Dendritic cell treated with granulocyte-macrophage colony-stimulating factor and Interleukin-4, amounts not matched to agents 40 ng/mL and 50 ng/mL, for 4 days (primary cell): ENCODE results near the gene TEC.
"Not testable (repeated sequence)": the region's sequence is repeated elsewhere in the genome, so short reads cannot be mapped to it uniquely, and the experiment has no call there.

Experiments
- H3K27ac Mint-ChIP-seq: one replicate; pipeline ENCODE4 v1.8.0; 2022; ENCODE audit warnings: mild to moderate bottlenecking, mixed read lengths
- H3K27me3 Mint-ChIP-seq: one replicate; pipeline ENCODE4 v1.8.0; 2022; ENCODE audit warnings: mild to moderate bottlenecking, mixed read lengths
- H3K36me3 Mint-ChIP-seq: one replicate; pipeline ENCODE4 v1.8.0; 2022; ENCODE audit warnings: low read depth, mixed read lengths
- H3K4me1 Mint-ChIP-seq: one replicate; pipeline ENCODE4 v1.8.0; 2022; ENCODE audit warnings: low read depth, mixed read lengths
- H3K4me3 Mint-ChIP-seq: one replicate; pipeline ENCODE4 v1.8.0; 2022; ENCODE audit warnings: mild to moderate bottlenecking, moderate library complexity, mixed read lengths
- H3K9me3 Mint-ChIP-seq: one replicate; pipeline ENCODE4 v1.8.0; 2022; ENCODE audit warnings: mixed read lengths
- intact Hi-C: fragments of 100-400 bp; cut with micrococcal nuclease; formaldehyde crosslinking; loops from one replicate; pipeline ENCODE4 v1.15.0; 2022

The TEC gene

GRCh38 chr4:48222491-48222890 lies 47.1 kb downstream of the TEC start:
- no peaks in the 10 kb centered on the region for H3K27me3 Mint-ChIP-seq
- H3K36me3 Mint-ChIP-seq: peaks cover 50% of the 10 kb centered on the region
- H3K27ac Mint-ChIP-seq: peak overlapping the region; percentile 22
- H3K9me3 Mint-ChIP-seq: peaks cover 16% of the 10 kb centered on the region
- H3K4me3 Mint-ChIP-seq: no peak overlapping the region
- intact Hi-C loops: no loop called here
- peaks cover 44% of the 10 kb centered on the region for H3K4me1 Mint-ChIP-seq

GRCh38 chr4:48219430-48219829 lies 50.2 kb downstream of the TEC start:
- intact Hi-C loops, H3K27ac Mint-ChIP-seq, H3K4me3 Mint-ChIP-seq, H3K27me3 Mint-ChIP-seq: not testable (repeated sequence)
- H3K4me1 Mint-ChIP-seq: peaks cover 30% of the 10 kb centered on the region
- H3K9me3 Mint-ChIP-seq: peaks cover 16% of the 10 kb centered on the region
- peaks cover 37% of the 10 kb centered on the region for H3K36me3 Mint-ChIP-seq

GRCh38 chr4:48216563-48216962 lies 53.1 kb downstream of the TEC start:
- Mint-ChIP-seq H3K9me3 (peaks cover 14% of the 10 kb centered on the region), H3K36me3 (peaks cover 29% of the 10 kb centered on the region), H3K27ac (no peak overlapping the region), H3K4me1 (peaks cover 33% of the 10 kb centered on the region), H3K4me3 (no peak overlapping the region), H3K27me3 (no peaks in the 10 kb centered on the region)
- intact Hi-C loops: no loop called here

DNA sequence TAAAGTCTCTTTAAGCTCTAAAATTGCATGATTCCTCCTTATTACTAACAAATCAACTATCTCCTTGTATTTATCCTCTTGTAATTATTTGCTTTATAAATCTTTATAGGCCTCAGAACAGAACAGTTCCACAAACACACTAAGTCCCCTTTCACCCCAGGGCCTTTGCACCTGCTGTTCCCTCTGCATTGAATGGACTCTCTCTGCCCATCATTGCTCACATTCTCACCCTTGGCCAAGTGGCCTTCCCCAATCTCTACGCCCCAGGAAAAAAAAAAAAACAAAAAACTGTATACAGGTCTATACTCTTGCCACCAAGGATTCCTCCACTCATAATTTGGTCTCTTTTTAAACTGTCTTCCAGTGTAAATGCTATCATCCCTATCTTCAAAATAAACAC lies 53.7 kb downstream of the TEC start:
- Mint-ChIP-seq H3K36me3 (peaks cover 24% of the 10 kb centered on the region), H3K9me3 (peaks cover 8% of the 10 kb centered on the region), H3K27ac (no peak overlapping the region), H3K4me3 (no peak overlapping the region), H3K27me3 (no peaks in the 10 kb centered on the region), H3K4me1 (peaks cover 33% of the 10 kb centered on the region)
- intact Hi-C loops: no loop called here

GRCh38 chr4:48212165-48212564 lies 57.5 kb downstream of the TEC start:
- Mint-ChIP-seq H3K4me1 (peaks cover 44% of the 10 kb centered on the region), H3K36me3 (no peaks in the 10 kb centered on the region), H3K4me3 (no peak overlapping the region), H3K9me3 (no peaks in the 10 kb centered on the region), H3K27me3 (no peaks in the 10 kb centered on the region), H3K27ac (no peak overlapping the region)
- intact Hi-C loops: no loop called here

GRCh38 chr4:48210966-48211328 lies 58.7 kb downstream of the TEC start:
- Mint-ChIP-seq H3K4me3 (no peak overlapping the region), H3K27me3 (no peaks in the 10 kb centered on the region), H3K4me1 (peaks cover 36% of the 10 kb centered on the region), H3K36me3 (no peaks in the 10 kb centered on the region), H3K27ac (no peak overlapping the region), H3K9me3 (no peaks in the 10 kb centered on the region)
- intact Hi-C loops: no loop called here

DNA sequence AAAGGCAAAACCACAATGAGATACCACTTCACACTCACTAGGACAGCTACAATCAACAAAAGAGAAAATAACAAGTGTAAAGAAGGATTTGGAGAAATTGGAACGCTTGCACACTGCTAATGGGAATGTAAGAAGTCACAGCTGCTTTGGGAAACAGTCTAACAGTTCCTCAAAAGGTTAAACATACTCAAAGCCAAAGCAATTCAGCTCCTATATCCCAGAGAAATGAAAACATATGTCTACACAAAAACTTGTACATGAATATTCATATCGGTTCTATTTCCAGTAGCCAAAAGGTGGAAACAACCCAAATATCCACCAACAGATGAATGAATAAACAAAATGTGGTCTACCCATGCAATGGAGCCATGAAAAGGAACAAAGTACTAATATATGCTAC lies 64.0 kb downstream of the TEC start:
- intact Hi-C loops: loop anchor here (5.0 kb wide), 1 partner anchor 33 kb away; no protein-coding TSS in a partner anchor
- Mint-ChIP-seq H3K4me3 (no peak overlapping the region), H3K4me1 (peaks cover 50% of the 10 kb centered on the region), H3K9me3 (peaks cover 10% of the 10 kb centered on the region), H3K27ac (no peak overlapping the region), H3K36me3 (peaks cover 7% of the 10 kb centered on the region), H3K27me3 (no peaks in the 10 kb centered on the region)

DNA sequence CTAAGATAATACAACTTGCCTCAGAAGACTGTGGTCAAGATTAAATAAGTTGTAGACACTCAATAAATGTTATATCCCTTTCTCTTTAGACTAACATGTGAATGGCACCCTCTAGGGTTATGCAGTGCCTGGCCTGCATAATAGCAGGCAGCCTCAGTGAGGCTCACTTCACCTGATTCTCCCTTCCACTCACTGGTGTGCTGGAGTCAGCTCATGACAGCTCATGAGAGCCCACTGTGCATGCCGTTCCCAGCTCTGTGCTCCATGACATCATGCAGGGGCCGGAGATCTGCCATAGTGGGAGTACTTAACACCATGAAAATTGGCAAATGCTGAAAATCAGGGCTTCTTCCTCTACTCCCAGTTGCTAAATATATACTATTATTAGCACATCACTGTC lies 64.5 kb downstream of the TEC start:
- intact Hi-C loops: loop anchor here (5.0 kb wide), 1 partner anchor 33 kb away; no protein-coding TSS in a partner anchor
- Mint-ChIP-seq H3K4me3 (no peak overlapping the region), H3K4me1 (peaks cover 44% of the 10 kb centered on the region), H3K27me3 (no peaks in the 10 kb centered on the region), H3K36me3 (peaks cover 7% of the 10 kb centered on the region), H3K9me3 (peaks cover 10% of the 10 kb centered on the region), H3K27ac (no peak overlapping the region)

GRCh38 chr4:48203819-48204218 lies 65.8 kb downstream of the TEC start:
- peaks cover 44% of the 10 kb centered on the region for H3K4me1 Mint-ChIP-seq
- H3K36me3 Mint-ChIP-seq: peaks cover 7% of the 10 kb centered on the region
- no peaks in the 10 kb centered on the region for H3K27me3 Mint-ChIP-seq
- peaks cover 10% of the 10 kb centered on the region for H3K9me3 Mint-ChIP-seq
- intact Hi-C loops: no loop called here
- H3K4me3 Mint-ChIP-seq: no peak overlapping the region
- H3K27ac Mint-ChIP-seq: no peak overlapping the region

- no peaks in the 10 kb centered on the region for H3K27me3 Mint-ChIP-seq
- no peak overlapping the region for H3K4me3 Mint-ChIP-seq
- peaks cover 7% of the 10 kb centered on the region for H3K36me3 Mint-ChIP-seq
- H3K4me1 Mint-ChIP-seq: peaks cover 50% of the 10 kb centered on the region
- H3K9me3 Mint-ChIP-seq: peaks cover 10% of the 10 kb centered on the region
- H3K27ac Mint-ChIP-seq: no peak overlapping the region
- intact Hi-C loops: no loop called here
Measured at GRCh38 chr4:48197643-48198237, 71.9 kb downstream of the TEC start.

DNA sequence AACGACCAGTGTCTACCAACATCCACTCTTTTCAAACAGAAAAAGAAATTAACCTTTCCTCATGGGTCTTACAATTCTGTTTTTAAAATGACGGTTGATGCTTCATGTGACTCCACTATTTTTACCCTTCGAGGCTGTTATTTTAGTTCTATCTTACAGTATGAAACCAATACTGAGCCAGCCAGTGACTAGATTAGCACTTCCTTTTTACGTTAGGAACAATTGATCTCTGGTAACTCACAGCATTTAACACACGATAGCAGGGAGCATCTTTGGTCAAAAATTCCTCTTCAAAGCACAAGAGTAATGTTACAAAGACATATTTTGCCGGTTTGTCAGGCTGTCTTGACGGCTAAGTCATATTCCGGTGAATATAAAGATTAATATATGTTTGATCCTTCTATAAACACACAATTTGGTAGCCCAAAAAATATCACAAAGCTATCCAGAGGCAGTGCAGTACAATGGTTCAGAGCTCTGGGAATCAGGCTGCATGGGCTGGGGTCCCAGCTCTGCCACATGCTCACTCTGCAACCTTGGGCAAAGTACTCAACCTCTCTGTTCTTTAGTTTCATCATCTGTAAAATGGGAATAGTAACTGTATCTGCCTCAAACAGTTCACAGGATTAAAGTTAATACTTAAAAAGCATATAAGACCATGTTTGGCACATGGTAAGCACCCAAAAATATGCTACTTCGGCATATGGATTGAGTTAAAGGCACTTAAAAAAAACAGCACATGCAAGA lies 72.7 kb downstream of the TEC start:
- Mint-ChIP-seq H3K4me1 (peaks cover 50% of the 10 kb centered on the region), H3K27me3 (no peaks in the 10 kb centered on the region), H3K9me3 (peaks cover 10% of the 10 kb centered on the region), H3K27ac (no peak overlapping the region), H3K4me3 (no peak overlapping the region), H3K36me3 (peaks cover 7% of the 10 kb centered on the region)
- intact Hi-C loops: no loop called here

GRCh38 chr4:48195853-48196252 lies 73.8 kb downstream of the TEC start:
- intact Hi-C loops: no loop called here

GRCh38 chr4:48195374-48195773 lies 74.3 kb downstream of the TEC start:
- Mint-ChIP-seq H3K4me1 (peaks cover 38% of the 10 kb centered on the region), H3K27ac (no peak overlapping the region), H3K36me3 (no peaks in the 10 kb centered on the region), H3K9me3 (no peaks in the 10 kb centered on the region), H3K4me3 (no peak overlapping the region), H3K27me3 (no peaks in the 10 kb centered on the region)
- intact Hi-C loops: no loop called here

More at GRCh38 chr4:48195853-48196252, 73.8 kb downstream of the TEC start:
- no peaks in the 10 kb centered on the region for H3K27me3 Mint-ChIP-seq
- H3K36me3 Mint-ChIP-seq: no peaks in the 10 kb centered on the region
- no peak overlapping the region for H3K27ac Mint-ChIP-seq
- H3K4me3 Mint-ChIP-seq: no peak overlapping the region
- peaks cover under 1% of the 10 kb centered on the region for H3K9me3 Mint-ChIP-seq
- peaks cover 40% of the 10 kb centered on the region for H3K4me1 Mint-ChIP-seq

DNA sequence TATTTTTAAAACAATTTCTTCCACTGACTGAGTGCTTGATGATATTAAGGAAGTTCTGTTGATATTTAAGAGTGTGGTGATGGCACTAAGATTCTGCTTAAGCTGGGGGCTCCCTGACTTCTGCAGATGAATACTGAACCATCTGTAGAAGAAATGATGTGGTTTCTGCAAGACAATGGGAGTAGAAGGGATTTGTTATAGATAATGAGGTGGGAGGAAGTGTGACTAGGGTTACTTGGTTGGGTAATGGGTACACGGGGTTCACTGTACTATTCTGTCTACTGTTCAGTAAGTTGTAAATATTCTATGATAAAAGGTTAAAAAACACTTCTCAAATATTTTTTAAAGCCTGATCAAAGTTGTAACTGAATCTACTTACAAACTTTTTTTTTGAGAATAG lies 74.7 kb downstream of the TEC start:
- Mint-ChIP-seq H3K27ac (peak overlapping the region; percentile 19), H3K27me3 (no peaks in the 10 kb centered on the region), H3K36me3 (no peaks in the 10 kb centered on the region), H3K4me1 (peaks cover 38% of the 10 kb centered on the region), H3K9me3 (no peaks in the 10 kb centered on the region), H3K4me3 (no peak overlapping the region)
- intact Hi-C loops: no loop called here
